ENCODE measurements around the gene PDXDC1. TPM values are rescaled to one million over a fixed set of nuclear protein-coding genes. Genes with fewer than 3 reads are reported as not detected.
"Not testable (repeated sequence)": the region's sequence is repeated elsewhere in the genome, so short reads cannot be mapped to it uniquely, and the experiment has no call there.

The PDXDC1 gene
- total RNA-seq, 1 donor from 2014 or later: 55.5 TPM

GRCh38 chr16:14988092-14988491 is 13.3 kb downstream of the PDXDC1 start:
- DNase-seq (ENCODE audit: low read depth); H3K36me3 ChIP-seq (ENCODE audit: control insufficient read depth, insufficient read depth, low read length); H3K4me3 ChIP-seq (ENCODE audit: low read depth, low read length): not testable (repeated sequence)

GRCh38 chr16:14988661-14989191 is 13.9 kb downstream of the PDXDC1 start:
- H3K27me3 ChIP-seq (ENCODE audit: control insufficient read depth, insufficient read depth, low read length); DNase-seq (ENCODE audit: low read depth); H3K36me3 ChIP-seq (ENCODE audit: control insufficient read depth, insufficient read depth, low read length); H3K4me3 ChIP-seq (ENCODE audit: low read depth, low read length): not testable (repeated sequence)

More at GRCh38 chr16:14988092-14988491, 13.3 kb downstream of the PDXDC1 start:
- not testable (repeated sequence) for H3K27me3 ChIP-seq (ENCODE audit: control insufficient read depth, insufficient read depth, low read length)

- H3K36me3 ChIP-seq (ENCODE audit: control insufficient read depth, insufficient read depth, low read length); DNase-seq (ENCODE audit: low read depth); H3K27me3 ChIP-seq (ENCODE audit: control insufficient read depth, insufficient read depth, low read length): not testable (repeated sequence)
- H3K4me3 ChIP-seq (ENCODE audit: low read depth, low read length): peak overlapping the region; percentile 6
Measured at GRCh38 chr16:14989291-14990281, 14.8 kb downstream of the PDXDC1 start.

GRCh38 chr16:14993277-14994151 is 18.7 kb downstream of the PDXDC1 start:
- not testable (repeated sequence) for H3K36me3 ChIP-seq (ENCODE audit: control insufficient read depth, insufficient read depth, low read length); H3K27me3 ChIP-seq (ENCODE audit: control insufficient read depth, insufficient read depth, low read length); H3K4me3 ChIP-seq (ENCODE audit: low read depth, low read length); DNase-seq (ENCODE audit: low read depth)

- not testable (repeated sequence) for DNase-seq (ENCODE audit: low read depth)
Measured at GRCh38 chr16:14996702-14997101, 21.9 kb downstream of the PDXDC1 start.

GRCh38 chr16:14998300-14998699 is 23.5 kb downstream of the PDXDC1 start:
- DNase-seq (ENCODE audit: low read depth); H3K36me3 ChIP-seq (ENCODE audit: control insufficient read depth, insufficient read depth, low read length); H3K4me3 ChIP-seq (ENCODE audit: low read depth, low read length); H3K27me3 ChIP-seq (ENCODE audit: control insufficient read depth, insufficient read depth, low read length): not testable (repeated sequence)

More at GRCh38 chr16:14996702-14997101, 21.9 kb downstream of the PDXDC1 start:
- not testable (repeated sequence) for H3K4me3 ChIP-seq (ENCODE audit: low read depth, low read length); H3K36me3 ChIP-seq (ENCODE audit: control insufficient read depth, insufficient read depth, low read length); H3K27me3 ChIP-seq (ENCODE audit: control insufficient read depth, insufficient read depth, low read length)

GRCh38 chr16:14999845-15000244 is 25.0 kb downstream of the PDXDC1 start:
- DNase-seq (ENCODE audit: low read depth); H3K4me3 ChIP-seq (ENCODE audit: low read depth, low read length); H3K27me3 ChIP-seq (ENCODE audit: control insufficient read depth, insufficient read depth, low read length); H3K36me3 ChIP-seq (ENCODE audit: control insufficient read depth, insufficient read depth, low read length): not testable (repeated sequence)

- H3K4me3 ChIP-seq (ENCODE audit: low read depth, low read length); H3K36me3 ChIP-seq (ENCODE audit: control insufficient read depth, insufficient read depth, low read length); H3K27me3 ChIP-seq (ENCODE audit: control insufficient read depth, insufficient read depth, low read length); DNase-seq (ENCODE audit: low read depth): not testable (repeated sequence)
Measured at GRCh38 chr16:15002448-15002847, 27.6 kb downstream of the PDXDC1 start.

- H3K4me3 ChIP-seq (ENCODE audit: low read depth, low read length); DNase-seq (ENCODE audit: low read depth); H3K36me3 ChIP-seq (ENCODE audit: control insufficient read depth, insufficient read depth, low read length); H3K27me3 ChIP-seq (ENCODE audit: control insufficient read depth, insufficient read depth, low read length): not testable (repeated sequence)
Measured at GRCh38 chr16:15005357-15006132, 30.7 kb downstream of the PDXDC1 start.

GRCh38 chr16:15008647-15009046 is 33.8 kb downstream of the PDXDC1 start:
- DNase-seq (ENCODE audit: low read depth); H3K27me3 ChIP-seq (ENCODE audit: control insufficient read depth, insufficient read depth, low read length); H3K4me3 ChIP-seq (ENCODE audit: low read depth, low read length); H3K36me3 ChIP-seq (ENCODE audit: control insufficient read depth, insufficient read depth, low read length): not testable (repeated sequence)

GRCh38 chr16:15012941-15013340 is 38.1 kb downstream of the PDXDC1 start:
- H3K36me3 ChIP-seq (ENCODE audit: control insufficient read depth, insufficient read depth, low read length); DNase-seq (ENCODE audit: low read depth); H3K4me3 ChIP-seq (ENCODE audit: low read depth, low read length); H3K27me3 ChIP-seq (ENCODE audit: control insufficient read depth, insufficient read depth, low read length): not testable (repeated sequence)

- DNase-seq (ENCODE audit: low read depth); H3K4me3 ChIP-seq (ENCODE audit: low read depth, low read length); H3K36me3 ChIP-seq (ENCODE audit: control insufficient read depth, insufficient read depth, low read length); H3K27me3 ChIP-seq (ENCODE audit: control insufficient read depth, insufficient read depth, low read length): not testable (repeated sequence)
Measured at GRCh38 chr16:15015671-15016070, 40.8 kb downstream of the PDXDC1 start.

GRCh38 chr16:15016354-15016753 is 41.5 kb downstream of the PDXDC1 start:
- not testable (repeated sequence) for DNase-seq (ENCODE audit: low read depth); H3K27me3 ChIP-seq (ENCODE audit: control insufficient read depth, insufficient read depth, low read length); H3K4me3 ChIP-seq (ENCODE audit: low read depth, low read length); H3K36me3 ChIP-seq (ENCODE audit: control insufficient read depth, insufficient read depth, low read length)

All from kidney epithelial cell (primary cell).